Measurements from ENCODE around the gene SMC1A. TPM values are rescaled to one million over a fixed set of nuclear protein-coding genes. Genes with fewer than 3 reads are reported as not detected.

SMC1A gene
- total RNA-seq, 1 donor from 2014 or later = 51.8 TPM

DNA sequence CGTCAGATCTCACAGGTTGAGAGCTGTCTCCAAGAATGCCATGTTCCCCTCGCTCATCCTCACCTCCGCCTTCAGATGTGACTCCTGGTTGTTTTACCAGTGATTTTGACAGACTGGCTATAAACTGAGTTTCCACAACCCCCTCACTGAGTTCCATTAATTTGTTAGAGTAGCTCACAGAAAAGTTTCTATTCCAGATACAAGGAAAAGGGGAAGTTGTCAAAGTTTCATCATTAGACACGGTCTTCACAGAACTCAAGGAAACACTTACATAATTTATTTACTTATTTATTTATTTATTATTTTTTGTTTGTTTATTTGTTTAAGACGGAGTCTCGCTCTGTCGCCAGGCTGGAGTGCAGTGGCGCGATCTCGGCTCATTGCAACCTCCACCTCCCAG is 85.4 kb downstream of the SMC1A start:
- Histone ChIP-seq H3K9me3 (no peaks in the 10 kb centered on the region), H3K27ac (no peak overlapping the region), H3K4me1 (no peaks in the 10 kb centered on the region), H3K4me3 (no peak overlapping the region), H3K27me3 (no peaks in the 10 kb centered on the region), H3K36me3 (no peaks in the 10 kb centered on the region)
- DNase-seq = no peak
- TF ChIP-seq, protein P1, sequence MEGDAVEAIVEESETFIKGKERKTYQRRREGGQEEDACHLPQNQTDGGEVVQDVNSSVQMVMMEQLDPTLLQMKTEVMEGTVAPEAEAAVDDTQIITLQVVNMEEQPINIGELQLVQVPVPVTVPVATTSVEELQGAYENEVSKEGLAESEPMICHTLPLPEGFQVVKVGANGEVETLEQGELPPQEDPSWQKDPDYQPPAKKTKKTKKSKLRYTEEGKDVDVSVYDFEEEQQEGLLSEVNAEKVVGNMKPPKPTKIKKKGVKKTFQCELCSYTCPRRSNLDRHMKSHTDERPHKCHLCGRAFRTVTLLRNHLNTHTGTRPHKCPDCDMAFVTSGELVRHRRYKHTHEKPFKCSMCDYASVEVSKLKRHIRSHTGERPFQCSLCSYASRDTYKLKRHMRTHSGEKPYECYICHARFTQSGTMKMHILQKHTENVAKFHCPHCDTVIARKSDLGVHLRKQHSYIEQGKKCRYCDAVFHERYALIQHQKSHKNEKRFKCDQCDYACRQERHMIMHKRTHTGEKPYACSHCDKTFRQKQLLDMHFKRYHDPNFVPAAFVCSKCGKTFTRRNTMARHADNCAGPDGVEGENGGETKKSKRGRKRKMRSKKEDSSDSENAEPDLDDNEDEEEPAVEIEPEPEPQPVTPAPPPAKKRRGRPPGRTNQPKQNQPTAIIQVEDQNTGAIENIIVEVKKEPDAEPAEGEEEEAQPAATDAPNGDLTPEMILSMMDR (IDR thresholded peaks at IDR 0.05) = no peak
- intact Hi-C loops (cut with DNase I) = no loop called here
- no peak for ATAC-seq

DNA sequence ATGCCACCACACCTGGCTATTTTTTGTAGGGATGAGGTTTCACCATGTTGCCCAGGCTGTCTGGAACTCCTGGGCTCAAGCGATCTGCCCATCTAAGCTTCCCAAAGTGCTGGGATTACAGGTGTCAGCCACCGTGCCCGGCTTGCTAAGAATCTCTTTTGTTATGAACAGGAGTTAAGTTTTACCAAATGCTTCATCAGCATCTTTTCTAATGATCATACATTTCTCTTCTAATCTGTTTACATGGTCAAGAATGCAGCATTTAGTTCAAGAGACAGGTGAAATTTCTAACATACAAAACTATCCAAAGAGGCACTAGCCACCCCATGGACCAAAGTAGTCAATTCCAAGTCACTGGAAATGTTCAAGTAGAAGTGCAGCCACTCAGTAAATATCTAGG is 88.6 kb downstream of the SMC1A start:
- intact Hi-C loops (cut with DNase I) = no loop called here
- Histone ChIP-seq H3K9me3 (no peaks in the 10 kb centered on the region), H3K36me3 (no peaks in the 10 kb centered on the region), H3K4me3 (no peak overlapping the region), H3K4me1 (no peaks in the 10 kb centered on the region), H3K27me3 (no peaks in the 10 kb centered on the region), H3K27ac (no peak overlapping the region)
- no peak for ATAC-seq
- TF ChIP-seq, protein P1 (IDR thresholded peaks at IDR 0.05) = no peak
- no peak for DNase-seq

DNA sequence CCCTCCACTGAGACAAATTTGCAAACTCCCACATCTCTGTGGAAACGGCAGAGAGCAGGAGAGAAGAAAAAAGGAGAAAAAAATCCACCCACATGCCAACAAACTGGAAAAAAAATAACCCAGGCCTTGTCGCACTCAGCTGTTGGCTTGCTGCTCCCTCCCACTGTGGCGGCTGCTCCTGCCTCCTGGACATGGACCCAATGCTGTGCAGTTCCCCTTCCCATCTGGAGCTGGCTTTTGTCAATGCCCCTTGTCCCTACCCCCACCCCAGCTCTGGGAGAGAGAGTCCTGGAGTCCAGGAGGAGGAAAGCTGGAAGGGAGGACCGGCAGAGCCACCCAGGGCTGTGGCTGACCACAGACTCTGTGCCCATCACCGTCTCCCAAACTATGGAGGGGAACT is 90.2 kb downstream of the SMC1A start:
- no peak overlapping the region for H3K27ac ChIP-seq
- DNase-seq (no peak), ATAC-seq (no peak)
- H3K36me3 ChIP-seq = no peaks in the 10 kb centered on the region
- intact Hi-C loops (cut with DNase I) = no loop called here
- no peak overlapping the region for H3K4me3 ChIP-seq
- H3K27me3 ChIP-seq = no peaks in the 10 kb centered on the region
- TF ChIP-seq, protein P1 (IDR thresholded peaks at IDR 0.05) = no peak
- no peaks in the 10 kb centered on the region for H3K4me1 ChIP-seq
- H3K9me3 ChIP-seq = no peaks in the 10 kb centered on the region

DNA sequence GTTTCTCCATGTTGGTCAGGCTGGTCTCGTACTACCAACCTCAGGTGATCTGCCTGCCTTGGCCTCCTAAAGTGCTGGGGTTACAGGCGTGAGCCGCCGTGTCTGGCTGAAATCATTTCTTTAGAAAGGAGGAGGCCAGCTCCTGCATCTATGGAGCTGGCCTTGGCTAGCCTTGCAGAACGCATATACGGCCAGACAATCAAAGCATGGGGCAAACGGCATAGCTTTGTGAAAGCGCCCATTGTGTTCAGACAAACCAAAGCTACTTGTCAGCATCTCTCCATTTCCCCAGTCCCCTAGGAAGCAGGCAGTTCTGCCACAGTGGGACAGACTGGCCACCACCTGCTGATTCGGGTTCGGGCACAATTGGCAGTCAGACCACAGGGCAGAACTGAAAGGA is 92.1 kb downstream of the SMC1A start:
- Histone ChIP-seq H3K27me3 (no peaks in the 10 kb centered on the region), H3K27ac (no peak overlapping the region), H3K36me3 (no peaks in the 10 kb centered on the region), H3K9me3 (no peaks in the 10 kb centered on the region), H3K4me1 (no peaks in the 10 kb centered on the region), H3K4me3 (no peak overlapping the region)
- ATAC-seq (no peak), DNase-seq (no peak)
- TF ChIP-seq, protein P1 (IDR thresholded peaks at IDR 0.05) = no peak
- intact Hi-C loops (cut with DNase I) = no loop called here

DNA sequence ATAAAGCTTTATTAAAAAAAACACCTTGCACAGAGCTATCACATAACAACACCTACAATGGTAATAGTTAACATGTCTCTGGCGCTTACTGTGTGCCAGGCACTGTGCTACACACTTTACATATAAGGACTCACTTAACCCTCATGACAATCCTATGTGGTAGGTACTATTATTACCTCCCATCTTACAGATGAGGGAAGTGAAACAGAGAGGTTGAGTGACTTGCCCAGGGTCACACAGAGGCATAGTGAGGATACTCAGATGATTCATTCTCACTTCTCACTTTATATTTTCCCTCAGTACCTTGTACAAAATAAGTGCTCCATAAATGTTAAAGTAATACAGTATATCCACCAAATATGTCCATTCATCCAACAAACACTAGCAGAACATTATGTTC is 97.7 kb downstream of the SMC1A start:
- no peaks in the 10 kb centered on the region for H3K36me3 ChIP-seq
- ATAC-seq (no peak), DNase-seq (no peak)
- H3K4me1 ChIP-seq = no peaks in the 10 kb centered on the region
- no peaks in the 10 kb centered on the region for H3K9me3 ChIP-seq
- no peak overlapping the region for H3K4me3 ChIP-seq
- no peaks in the 10 kb centered on the region for H3K27me3 ChIP-seq
- intact Hi-C loops (cut with DNase I) = no loop called here
- TF ChIP-seq, protein P1 (IDR thresholded peaks at IDR 0.05) = no peak
- no peak overlapping the region for H3K27ac ChIP-seq

Small RNAs within 50 kb of the gene (microRNA-seq; reads per million reads assigned to microRNA genes)
- gene MIR6857 (ENCODE audit: borderline microRNAs expressed) = not detected

Other genes with a start within 250 kb of the SMC1A start
- gene KDM5C, start 197.4 kb downstream of the SMC1A start, total RNA-seq = 65.2 TPM
- gene IQSEC2, start 141.1 kb downstream of the SMC1A start, total RNA-seq = 17.3 TPM
- 0.87 TPM for gene RIBC1, start 219 bp upstream of the SMC1A start, total RNA-seq
- 46.7 TPM for gene HSD17B10, start 11.7 kb upstream of the SMC1A start, total RNA-seq

Measured in upper lobe of right lung (tissue), 1 donor.